Dermis blood vessel endothelial cell (primary cell): Measurements from ENCODE around the gene OR4E1. TPM values are rescaled to one million over a fixed set of nuclear protein-coding genes. Genes with fewer than 3 reads are reported as not detected.
"Not testable (repeated sequence)": the region's sequence is repeated elsewhere in the genome, so short reads cannot be mapped to it uniquely, and the experiment has no call there.

Experiments used
- DNase-seq: peaks from one replicate; pipeline ENCODE4 v3.0.0; 2010
- total RNA-seq: library from RNA; depleted of rRNA; stranded (reverse); fragments of >200 nt; gene quantifications from 2 replicates; pipeline ENCODE4 v1.2.3, GENCODE V29; 2014

The OR4E1 gene
- total RNA-seq, 1 donor from 2014 or later = not detected

DNA sequence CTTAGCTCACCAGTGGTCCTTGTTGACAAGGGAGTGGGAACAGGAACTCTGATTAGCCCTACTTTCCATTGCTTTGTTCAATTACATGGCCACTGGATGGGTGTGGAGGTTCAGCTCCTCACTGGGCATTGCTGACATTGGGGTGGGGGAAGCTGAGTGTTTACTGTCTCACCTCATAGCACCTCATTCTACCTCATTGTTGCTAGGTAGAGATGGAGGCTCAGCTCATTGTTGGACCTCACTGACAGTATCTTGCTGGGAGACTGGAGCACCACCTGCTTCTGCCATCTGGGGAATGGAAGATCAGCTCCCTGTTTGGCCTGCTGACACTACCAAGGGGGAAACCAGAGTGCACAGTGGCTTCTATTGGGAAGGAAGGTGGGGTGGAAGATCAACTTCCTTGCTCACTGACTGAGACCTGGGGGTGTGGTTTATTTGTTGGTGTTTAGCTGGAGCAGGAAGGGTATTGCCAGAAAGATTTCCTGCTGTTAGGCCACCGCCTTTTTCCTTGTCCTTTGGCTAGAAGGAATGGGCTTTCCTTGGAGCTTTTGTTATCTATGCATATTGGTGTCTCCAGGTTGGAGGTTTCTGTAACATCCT is 21.3 kb downstream of the OR4E1 start:
- DNase-seq = peak; percentile 16

DNA sequence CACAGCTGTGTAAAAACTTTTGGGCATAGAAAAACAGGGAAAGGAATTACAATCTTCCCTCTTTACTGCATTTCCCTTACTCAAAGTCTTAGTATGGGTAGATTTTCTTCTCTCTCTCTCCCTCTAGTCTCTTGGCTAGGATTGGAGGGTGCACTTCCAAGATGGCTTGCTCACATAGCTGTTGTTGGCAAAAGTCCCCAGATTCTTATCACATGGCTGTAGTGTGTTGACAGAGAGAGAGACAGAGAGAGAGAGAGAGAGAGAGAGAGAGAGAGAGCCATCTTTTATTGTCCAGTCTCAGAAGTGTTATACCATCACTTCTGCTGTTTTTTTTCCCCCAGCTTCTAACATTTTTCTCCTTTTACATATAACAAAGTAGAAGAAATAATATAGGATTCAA is 26.2 kb downstream of the OR4E1 start:
- no peak for DNase-seq

DNA sequence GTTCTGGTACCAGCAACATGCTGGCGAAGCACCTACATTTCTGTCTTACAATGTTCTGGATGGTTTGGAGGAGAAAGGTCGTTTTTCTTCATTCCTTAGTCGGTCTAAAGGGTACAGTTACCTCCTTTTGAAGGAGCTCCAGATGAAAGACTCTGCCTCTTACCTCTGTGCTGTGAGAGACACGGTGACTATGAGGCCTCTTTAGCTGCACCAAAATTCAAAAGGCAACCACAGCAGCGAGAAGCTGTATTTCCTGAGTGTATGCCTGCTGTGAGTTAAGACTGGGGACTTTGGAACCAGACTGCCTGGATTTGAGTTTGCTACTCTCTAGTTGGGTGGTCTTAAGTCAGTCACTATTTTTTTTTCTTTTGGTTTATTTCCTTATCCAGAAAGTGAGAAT is 30.2 kb downstream of the OR4E1 start:
- DNase-seq = no peak

DNA sequence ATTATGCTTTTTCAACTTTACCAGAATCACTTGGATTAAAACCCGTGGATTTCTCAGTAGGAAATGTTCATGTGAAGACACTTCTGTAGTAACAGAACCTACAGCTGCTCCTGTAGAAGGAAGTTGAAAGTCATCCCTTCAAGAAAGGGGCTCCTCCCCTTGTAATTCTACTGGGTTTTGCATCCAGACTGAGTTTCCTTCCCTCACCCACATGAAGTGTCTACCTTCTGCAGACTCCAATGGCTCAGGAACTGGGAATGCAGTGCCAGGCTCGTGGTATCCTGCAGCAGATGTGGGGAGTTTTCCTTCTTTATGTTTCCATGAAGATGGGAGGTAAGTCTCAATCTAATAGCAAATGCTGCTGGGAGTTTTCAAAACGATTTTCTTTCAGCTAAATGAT is 30.9 kb downstream of the OR4E1 start:
- DNase-seq = no peak

DNA sequence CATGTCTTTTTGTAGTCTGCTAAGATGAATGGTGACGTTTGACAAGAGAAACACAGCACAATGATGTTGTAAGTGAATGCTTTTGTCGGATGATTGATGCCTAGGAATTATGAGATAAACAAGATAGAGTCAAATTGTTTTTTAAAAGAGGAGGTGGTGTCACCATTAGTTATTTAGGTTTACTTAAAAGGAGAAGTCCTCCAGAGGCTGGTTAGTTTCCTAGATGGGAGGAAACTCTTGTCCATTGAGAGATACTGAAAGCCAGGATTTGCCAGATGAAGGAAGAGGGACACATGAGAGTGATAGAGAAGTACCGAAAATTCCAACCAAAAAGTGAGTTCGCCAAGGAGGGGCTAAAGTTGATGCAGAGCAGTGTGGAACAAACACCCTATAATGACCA is 38.8 kb downstream of the OR4E1 start, which contains the start of gene OR10G2:
Gene OR10G2 (minus strand): TSS at position 101 of the 400 bp plus-strand sequence. CDS start 98 bp downstream, at position 3.
- no peak for DNase-seq

DNA sequence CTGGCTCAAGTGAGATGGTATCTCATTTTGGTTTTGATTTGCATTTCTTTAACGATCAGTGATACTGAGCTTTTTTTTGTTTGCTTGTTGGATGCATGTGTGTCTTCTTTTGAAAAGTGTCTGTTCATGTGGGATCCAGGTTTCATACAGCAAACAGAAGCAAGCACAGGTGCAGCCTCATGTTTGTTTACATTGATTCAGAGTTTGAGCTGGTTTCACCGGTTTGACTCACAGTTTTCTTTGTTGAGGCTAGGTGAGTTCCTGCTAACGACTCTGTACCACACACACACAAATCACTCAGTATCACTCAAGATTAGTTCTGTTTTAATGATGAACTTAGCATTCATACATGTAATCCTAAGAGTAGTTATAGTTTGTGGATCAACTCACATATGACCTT is 42.5 kb downstream of the OR4E1 start:
- DNase-seq = no peak

DNA sequence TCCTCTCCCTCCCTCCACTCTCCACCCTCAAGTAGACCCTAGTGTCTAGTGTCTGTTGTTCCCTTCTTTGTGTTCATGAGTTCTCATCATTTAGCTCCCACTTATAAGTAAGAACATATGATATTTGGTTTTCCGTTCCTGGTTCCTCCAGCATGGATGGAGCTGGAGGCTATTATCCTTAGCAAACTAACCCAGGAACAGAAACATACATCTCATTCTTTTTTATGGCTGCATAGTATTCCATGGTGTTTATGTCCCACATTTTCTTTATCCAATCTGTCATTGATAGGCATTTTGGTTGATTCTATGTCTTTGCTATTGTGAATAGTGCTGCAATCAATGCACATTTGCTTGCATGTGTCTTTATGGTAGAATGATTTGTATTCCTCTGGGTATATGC is 43.1 kb downstream of the OR4E1 start:
- DNase-seq = not testable (repeated sequence)

DNA sequence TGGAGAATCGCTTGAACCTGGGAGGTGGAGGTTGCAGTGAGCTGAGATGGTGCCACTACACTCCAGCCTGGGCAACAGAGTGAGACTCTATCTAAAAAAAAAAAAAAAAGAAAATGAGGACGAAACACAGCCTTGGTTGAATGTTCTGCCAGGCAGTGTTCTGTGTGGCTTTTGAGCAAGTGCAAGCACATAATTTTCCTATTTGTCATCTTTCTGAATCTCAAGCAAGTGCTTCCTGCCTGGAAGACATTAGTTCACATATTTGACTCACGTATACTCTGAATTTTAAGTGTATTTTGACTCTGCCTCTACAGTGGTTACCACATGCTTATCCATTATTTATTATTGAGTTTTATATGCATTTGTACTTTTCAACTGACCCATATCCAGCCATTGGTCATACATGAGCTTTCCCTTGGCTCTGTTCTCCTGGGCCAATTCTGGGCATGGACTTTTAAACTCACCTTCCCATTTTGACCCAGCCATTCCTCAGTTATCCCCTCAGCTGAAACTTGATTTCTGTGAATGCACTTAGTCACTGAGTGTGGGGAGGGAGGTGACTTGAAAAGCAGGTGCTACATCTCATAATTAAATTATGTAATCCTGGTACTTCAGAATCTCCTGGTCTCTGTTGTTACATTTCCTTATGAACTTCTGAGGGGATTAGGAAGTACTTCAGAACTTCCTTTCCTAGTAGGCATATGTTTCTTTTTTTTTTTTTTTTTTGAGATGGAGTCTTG is 47.0 kb downstream of the OR4E1 start:
- DNase-seq = no peak

Other genes starting within 250 kb of the OR4E1 start
- gene CHD8, start 217.7 kb downstream of the OR4E1 start, total RNA-seq = 51.9 and 84.9 TPM in 2 replicates
- gene RAB2B, start 196.9 kb downstream of the OR4E1 start, total RNA-seq = 34.5 and 40.5 TPM in 2 replicates
- gene TOX4, start 196.6 kb downstream of the OR4E1 start, total RNA-seq = 26.7 and 66.9 TPM in 2 replicates
- gene METTL3, start 162.5 kb downstream of the OR4E1 start, total RNA-seq = 63.9 and 112 TPM in 2 replicates
- gene SALL2, start 147.5 kb downstream of the OR4E1 start, total RNA-seq = 0.85 and 2.3 TPM in 2 replicates
- not detected in 2 replicates for gene OR10G3, start 93.7 kb downstream of the OR4E1 start, total RNA-seq
- not detected in 2 replicates for gene OR10G2, start 38.9 kb downstream of the OR4E1 start, total RNA-seq
- gene OR4E2, start 20.0 kb downstream of the OR4E1 start, total RNA-seq = not detected in 2 replicates